Suppressor macrophage treated with lipopolysaccharide for 4 hours (primary cell): Measurements from ENCODE around the gene GOT1.

Experiments
- DNase-seq: peaks from one replicate; pipeline ENCODE4 v3.0.0-alpha.2; 2020

The GOT1 gene

DNA sequence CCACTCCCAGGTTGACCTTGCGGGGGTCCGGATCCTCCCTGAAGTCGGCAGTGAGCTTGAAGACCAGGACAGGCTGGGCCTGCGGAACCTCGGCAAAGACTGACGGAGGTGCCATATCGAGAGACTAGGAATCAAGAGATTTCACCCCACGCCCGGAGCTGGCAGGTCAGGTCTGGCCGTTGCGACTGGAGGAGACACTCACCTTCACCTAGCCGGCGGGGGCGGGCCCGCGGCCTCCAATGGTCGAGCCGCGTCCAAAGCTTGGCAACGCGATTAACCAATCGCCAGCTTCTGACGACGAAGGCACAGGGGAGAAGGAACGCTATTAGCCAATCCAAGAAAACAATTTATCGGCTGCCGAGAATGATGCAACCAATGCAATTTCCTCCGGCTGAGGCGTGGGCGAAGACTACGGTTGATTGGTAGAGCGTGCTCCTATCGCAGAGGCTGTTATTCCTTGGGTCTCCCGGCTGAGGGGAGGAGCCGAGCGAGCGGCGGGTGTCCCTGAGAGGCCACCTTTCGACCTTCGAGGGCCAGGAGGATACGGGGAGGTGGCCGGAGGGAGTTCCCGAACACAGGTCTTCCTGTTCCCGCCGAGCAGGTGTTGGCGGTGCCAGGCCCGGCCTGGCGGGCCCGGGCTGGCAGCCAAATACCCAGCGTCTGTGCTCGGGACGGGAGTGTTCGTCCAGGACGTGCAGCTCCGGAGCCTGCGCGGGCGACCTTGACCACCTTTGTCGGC, at the start of gene GOT1:
TSS of gene GOT1 (minus strand) at position 174 of the 739 bp plus-strand sequence. CDS start at position 115, 59 bp downstream.
- DNase-seq, result peak; percentile 99

DNA sequence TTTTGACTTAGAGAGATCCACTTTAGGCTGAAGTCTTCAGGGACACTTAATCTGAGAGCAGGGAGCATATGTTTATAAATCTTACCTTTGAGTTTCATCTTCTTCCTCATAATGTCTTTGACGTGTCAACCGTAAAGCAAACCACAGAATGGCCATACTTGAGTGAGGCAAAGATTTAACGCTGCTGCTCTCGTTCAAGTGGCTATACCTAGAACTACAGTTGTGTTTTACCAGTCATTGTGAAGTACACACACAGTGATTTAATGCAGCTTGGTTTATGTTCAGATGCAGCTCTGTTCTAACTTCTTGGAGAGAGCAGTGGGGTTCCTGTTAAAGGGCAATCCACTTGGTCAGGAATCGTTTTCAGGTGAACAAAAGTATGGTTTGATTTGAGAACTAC, 39.9 kb upstream of the GOT1 start:
- DNase-seq, result no peak

DNA sequence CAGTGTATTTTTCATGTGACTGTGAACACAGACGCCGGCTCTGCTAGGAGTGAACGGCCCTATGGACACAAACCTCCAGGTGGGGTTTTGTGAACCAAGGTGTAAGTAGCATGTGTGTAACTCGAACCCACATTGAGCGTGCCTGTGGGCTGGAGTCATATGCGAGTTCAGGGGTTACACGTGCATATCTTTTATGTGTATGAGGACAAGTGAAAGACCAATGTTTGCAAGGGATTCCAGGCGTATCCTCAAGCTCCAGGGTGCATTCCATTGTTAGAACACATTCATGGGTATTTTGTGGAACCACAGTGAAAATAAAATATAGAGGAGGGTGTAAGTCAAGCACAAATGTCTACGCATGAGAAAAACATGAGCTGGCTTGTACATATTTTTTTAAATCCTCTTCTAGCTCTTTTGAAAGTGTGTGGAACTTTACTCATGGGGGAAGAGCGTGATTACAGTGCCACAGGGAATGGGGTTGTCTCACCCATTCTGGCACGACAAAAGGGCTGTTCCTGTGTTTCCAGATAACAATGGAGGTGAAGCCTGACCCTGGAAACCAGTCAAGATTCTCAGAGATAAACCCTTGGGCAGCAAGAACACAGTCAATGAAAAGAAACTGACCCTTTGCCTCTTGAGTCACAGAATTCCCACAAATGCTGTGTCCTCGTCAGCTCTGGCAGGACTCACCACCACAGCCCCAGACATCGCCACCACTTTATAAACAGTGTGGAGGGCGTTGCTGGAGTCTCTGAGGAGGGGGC, 37.0 kb upstream of the GOT1 start:
- no peak for DNase-seq

DNA sequence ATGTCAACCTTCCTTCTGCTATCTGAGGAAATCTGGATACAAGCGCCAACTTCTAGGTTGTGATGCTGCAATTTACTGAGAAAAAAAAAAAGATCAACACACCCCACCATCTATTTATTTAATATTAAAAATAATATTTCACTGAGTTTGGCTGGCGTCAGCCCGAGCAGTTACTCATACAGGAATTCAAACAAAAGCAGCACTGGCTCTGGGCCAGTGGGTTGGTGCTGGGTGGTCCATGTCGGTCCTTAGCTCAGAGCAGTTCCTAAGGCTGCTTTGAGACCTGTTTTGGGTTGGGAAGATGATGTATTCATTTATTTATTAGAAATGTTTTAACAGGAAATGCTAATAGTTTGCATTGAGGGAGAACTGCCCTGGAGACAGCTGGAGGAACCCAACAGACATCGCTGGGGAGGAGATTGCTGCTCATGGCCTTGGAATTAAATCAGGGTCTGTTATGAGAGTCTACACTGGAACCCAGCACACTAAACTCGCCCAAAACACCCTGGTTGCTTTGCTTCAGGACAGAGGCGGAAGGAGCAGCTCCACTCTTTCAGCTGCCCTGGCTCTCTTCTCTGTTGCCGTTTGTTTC, 36.3 kb upstream of the GOT1 start:
- no peak for DNase-seq

DNA sequence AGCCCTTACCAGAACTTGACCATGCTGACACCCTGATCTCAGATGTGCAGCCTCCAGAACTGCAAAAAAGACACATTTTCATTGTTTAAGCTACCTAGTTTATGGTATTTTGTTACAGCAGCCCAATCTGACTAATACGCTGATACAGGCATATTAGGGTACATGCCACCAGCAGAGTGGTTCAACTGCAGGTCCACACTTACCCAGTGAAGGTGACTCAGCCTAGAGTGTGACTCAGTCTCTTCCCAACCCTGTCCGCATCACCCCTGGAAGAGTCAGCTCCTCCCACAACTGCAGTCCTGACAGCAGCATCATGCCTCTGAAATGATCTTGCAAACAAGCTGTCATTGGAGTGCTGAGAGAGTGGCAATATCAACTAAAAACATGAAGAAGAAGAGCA, 30.8 kb upstream of the GOT1 start:
- DNase-seq, result peak; percentile 12

DNA sequence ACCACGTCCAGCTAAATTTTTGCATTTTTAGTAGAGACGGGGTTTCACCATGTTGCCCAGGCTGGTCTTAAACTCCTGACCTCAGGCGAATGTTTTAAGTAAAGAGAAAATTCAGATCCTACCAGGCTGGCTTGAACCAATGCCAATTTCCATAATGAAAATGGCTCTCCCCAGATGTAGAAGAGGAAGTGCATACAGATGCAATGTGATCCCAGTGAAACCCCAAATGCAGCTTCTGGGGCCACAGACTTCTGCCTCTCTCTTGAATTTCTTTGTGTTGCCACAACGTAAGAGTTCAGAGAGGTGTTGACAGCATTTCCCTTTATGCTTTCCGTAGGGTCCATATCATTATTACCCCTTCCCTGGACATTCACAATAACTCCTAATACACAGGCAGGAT, 29.6 kb upstream of the GOT1 start:
- DNase-seq, result no peak

DNA sequence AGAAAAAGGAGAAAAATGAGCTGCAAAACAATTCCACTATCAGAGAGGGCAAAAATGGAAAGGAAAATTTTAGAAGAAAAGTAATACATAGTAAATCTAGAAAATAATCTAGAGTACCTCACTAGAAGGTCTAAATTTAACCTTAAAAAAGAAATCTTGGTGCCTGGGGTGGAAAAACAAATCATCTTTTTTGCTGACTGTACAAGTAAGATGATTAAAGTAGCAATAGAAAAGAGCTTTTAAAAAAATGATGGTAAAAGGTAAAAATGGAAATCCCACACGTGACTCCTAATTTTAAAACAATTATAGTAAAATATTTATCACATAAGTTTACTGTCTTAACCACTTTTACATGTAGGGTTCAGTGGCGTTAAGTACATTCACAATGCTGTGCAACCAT, 28.8 kb upstream of the GOT1 start:
- DNase-seq, result no peak

DNA sequence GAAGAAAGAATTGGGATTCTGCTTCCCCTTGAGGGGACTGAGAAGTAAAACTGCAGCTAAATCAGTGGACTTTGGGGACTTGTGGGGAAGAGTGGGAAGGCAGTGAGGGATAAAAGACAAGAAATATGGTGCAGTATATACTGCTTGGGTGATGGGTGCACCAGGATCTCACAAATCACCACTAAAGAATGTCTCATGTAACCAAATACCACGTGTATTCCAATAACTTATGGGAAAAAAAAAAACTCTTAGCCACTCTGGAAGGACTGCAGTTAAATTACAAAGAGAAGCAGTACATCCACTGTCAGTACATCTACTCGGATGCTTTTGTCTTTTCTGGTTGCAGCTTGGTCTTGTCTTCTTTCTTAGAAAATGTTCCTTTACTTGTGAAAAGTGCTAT, 27.4 kb upstream of the GOT1 start:
- no peak for DNase-seq

DNA sequence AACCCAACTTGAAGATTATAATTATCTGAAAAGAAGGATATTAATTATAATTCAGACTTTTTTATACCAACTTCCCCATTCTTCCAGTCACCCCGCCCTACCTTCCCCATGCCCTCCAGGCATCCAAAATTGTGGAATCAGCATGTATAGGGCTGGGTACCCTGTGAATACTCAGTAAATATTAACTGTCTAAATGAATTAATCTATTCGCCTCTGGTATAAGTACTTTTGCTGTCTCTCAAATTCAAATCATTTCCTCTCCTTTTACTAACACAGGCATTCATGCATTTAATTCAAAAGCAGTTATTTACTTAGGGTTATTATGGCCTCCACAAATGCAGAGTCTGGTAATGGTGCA, 26.5 kb upstream of the GOT1 start:
- DNase-seq, result no peak

DNA sequence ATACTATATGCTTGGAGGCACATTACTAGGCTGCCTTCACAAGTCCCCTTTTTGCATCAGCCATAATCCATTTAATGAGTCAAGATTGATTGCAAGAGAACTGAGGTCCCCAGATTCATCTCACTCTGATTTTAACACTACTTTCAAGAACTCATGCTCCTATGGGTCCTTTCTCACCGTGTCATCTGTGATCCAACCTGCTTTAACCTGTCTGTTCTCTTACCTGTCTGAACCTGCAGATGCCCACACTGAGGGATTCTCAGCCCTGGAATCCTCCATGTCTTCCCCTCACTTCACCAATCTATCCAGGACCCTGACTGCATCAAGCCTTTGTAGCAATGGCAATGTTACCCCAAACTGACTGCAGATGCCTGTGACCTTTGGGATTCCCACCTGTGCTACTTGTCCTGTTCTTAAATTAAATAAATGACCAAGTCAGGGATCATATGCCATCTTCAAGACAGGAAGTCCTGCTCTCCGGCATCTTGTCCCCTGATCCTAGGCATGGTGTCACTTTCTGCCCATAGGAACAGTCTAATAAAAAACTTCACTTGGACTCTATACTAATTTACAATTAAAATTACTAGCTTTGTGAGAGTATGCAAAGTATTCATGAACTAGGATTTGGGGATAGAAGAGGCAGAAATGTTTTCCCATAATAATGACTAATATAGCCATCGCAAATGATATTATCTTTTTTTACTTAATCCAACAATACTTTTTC, 25.9 kb upstream of the GOT1 start:
- no peak for DNase-seq

DNA sequence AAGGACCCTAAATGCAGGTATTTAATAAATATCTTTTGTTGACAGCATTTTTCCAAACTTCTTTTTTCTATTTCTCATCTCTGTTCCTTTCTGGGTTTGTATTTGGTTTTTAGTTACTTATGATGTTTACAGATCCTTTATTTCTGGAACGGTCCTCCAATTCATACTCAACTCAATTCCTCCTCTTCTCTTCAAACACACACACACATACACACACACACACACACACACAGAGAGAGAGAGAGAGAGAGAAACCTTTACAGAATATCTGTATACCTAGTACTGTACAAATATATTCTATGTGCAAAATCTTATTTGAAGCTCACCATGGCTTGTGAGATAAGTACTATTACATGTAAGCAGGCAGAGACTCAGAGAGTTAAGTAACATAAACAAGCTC, 21.6 kb upstream of the GOT1 start:
- DNase-seq, result no peak

DNA sequence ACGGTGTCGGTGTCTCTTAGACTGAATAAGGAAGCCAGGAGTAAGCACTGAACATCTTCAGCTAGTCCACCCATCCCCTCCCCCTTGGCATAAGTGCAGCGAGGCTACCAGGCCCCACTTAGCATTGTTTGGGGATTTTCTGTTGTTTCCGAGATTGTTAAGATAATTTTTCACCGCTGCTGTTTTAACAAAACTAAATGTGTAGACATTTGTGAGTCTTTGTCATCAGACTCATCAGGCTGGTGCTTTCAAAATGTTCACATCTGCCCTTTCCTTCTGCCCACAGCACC, 21.0 kb upstream of the GOT1 start:
- DNase-seq, result no peak

DNA sequence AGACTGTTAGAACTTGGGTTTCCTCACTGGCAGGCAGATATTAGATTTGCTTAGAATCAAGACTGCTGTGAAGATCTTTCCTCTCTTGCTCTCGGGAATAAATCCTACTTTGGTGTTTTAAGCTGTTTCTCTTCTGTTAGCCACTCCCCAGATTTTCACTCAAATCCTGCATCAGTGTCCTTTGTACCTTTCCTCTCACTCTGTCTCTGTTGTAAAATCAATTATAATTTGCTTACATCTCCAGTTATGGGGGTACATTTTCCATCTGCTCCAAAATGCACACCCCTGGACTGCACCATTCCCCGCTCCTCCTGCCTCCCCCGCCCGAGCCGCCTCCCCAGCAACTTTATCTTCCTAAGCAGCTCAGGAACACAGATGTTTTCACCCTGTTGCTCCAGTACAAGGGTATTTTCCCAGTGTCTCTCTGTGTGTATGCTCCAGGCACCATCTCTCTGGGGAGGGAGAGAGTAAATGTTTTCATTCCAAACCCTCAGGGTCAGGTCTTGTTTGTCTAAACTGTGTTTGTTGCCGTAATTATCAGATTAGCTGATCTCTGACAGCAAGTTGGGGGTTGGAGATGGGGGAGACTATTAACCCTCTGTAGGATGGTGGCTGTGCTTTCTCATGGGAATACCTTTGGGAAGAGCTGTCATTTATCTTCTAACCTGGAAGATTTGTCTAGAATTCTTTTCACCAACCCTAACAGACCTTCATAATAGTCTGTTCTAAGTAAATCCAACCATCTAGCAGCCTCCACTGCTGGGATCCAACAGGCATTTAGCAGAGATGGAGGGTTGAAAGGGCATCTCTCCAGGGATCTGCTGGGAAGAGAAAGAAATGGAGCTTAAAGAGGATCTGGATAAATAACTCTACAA, 20.4 kb upstream of the GOT1 start:
- no peak for DNase-seq

DNA sequence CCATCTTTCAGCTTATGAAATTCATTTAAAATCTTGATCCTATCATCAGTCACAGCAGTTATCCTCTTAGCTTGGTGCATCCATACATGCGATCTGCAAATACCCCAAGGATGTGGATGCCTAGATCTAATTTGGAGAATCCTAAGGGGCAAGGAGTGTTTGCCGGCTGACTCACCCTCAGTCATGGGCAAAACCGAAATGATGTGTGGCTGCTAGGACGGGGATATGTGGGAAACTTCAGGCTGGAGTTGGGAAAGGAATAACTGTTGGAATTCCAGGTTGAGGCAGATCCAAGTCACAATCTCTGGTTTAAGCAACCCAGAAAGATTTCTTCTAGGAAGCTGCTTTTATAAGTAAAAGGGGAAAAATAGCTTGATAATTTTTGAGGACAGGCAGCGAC, 19.7 kb upstream of the GOT1 start:
- DNase-seq, result no peak

DNA sequence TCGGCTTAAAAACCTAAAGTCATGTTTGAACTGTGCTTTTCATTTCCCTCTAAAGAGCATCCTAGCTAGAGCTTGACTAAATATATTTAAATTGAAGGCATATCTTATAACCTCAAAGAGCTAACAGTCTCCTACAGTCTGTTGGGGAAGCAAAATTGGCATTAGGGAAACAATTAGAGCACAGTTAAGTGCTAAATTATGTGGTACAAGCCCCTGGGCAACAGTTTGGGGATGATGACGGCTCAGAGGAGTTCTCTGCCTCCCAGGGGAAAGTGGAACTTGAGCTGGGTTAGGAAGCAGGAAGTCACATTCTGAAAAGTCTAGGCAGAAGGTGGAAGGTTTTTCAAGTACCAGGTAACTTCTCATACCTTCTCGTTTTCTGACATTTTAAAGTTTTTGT, 18.6 kb upstream of the GOT1 start:
- no peak for DNase-seq

DNA sequence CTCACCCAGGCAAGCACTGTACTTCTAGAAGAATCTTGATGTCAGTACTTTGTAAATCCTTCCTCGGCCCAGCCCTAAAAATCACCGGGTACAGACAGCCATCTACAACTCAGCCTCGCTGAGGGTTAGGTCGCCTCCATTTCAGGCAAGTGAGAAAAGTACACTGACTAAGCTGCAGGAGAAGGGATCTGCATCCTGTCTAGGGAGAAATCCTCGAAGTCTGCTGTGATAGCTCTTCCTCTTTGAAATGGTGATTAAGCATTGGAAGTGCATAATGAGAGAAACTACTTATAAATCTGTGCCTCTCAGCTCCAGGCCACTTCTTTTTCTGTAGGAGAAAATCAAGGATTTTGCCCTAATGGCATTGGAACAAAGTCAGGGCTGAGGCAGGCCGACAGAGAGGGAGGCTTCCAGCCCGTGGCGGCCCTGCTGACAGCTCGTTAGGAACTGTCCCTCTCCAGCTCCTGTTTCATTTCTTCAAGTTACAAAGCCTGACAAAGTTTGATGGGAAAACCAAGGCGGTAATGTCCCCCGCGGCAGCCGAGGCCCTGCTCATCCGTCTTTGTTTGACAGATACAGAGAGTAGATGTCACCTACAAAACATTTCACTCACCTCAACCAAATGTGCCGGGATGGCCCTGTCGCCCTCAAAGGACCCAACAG, 14.1 kb upstream of the GOT1 start:
- DNase-seq, result no peak

DNA sequence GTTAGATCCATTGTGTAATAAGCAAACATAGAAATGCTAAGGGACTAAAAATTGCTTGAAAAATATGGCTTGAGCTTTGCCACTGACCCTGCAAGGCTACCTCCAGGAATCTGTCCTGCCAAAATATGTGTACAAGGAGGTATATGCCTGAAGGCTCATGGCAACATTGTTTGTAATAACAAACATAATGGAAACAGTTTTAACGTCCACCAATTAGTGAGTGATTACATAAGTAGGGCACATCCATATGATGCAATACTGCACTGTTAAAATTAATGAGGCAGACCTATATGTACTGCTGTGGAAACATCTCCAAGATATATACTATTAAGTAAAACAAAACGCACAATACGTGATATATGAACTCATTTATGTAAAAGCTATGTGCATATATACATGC, 13.1 kb upstream of the GOT1 start:
- no peak for DNase-seq

DNA sequence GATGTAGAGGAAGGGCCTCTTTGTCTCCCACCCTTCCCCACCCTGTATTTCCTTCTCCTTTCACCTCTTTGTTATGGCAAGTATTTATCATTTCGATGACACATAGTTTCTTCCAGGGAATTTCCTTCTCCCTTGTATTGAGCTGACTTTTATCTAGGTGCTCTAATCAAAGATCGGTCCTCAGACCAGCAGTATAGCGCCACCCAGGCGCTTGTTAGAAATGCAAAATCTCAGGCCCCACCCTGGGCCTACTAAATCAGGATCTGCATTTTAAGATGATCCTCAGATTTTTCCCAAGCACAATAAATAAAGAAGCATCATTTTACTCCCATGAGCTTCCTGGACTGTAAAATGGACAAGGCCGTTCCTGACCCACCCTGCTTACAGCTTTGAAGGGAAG, 12.0 kb upstream of the GOT1 start:
- DNase-seq, result no peak

DNA sequence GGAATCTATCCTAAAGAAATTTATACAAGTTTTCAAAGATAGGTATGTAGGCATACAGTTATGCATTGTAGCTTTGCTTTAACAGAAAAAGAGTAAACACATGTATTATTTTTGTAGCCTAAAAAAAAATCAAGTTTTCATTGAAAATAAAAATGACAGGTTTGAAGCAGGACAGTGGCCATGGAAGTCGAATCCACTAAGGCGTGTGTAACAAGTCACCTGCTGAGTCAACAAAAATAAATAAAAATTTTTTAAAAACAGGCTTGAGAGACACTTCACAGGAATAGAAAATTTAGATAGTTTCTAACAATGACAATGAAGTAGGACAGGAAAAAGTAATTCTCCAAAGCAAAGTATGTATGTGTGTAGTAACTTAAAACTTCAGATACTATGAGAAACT, 8.5 kb upstream of the GOT1 start:
- no peak for DNase-seq

DNA sequence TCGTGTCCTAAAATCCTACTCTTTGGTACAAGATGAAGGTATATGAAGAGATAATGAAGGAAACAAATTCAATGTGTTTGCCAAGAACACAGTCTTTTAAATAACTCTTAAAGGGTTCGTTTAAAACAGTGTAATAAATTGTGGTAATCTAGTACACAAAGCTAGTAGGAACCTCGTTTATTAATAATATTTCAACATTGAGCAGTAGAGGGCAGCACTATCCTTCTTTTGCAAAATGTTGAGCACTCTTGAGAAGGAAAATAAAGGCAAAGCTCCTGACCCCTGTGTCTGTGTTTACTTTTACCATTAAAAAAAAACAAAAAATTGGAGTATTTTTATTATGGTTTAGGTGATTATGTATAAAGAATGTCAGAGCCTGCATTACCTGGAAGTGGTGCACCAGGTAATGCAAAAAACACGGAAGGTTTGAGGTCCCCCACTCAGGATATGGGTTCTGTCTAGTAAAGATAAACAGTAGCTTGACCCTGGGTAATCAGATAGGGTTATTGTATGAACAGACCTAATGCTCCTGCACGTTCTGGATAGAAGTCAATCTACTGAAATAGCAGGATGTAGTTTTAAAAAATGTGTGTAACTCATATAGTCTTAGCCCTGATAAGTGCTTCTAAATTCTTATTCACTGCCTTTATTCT, 5.7 kb upstream of the GOT1 start:
- peak; percentile 68 for DNase-seq

DNA sequence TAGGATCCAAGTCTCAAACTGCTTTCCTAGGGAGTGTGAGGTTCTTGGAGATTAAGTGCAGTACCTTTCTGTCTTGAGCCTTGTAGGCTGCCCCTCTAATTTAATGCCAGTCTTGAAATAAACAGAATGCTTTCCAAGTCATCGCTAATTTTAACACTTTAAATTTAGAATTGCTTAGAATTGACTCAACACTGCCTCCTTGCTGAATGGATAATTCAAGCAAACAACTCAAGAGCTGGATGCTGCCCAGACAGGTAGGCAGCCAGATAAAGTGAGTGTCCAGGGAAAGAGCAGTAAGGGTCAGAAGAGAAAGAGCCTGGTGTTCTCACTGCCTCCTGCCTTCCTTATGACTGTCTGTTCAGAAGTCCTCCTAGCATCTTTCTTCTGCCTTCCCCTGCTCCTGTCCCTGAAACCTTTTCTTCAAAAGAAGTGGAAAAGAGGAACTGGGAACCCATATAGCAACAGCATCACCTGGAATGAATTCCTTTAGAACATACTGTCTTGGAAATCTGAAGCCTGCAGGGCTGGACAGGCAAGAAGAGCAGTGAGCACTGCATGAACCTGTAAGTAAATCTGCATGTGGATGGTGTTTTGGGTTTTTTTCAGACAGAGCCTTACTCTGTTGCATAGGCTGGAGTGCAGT, 3.1 kb upstream of the GOT1 start:
- no peak for DNase-seq
